Keratinocyte (primary cell): ENCODE measurements around the gene NFE2L1.

Experiments used
- CTCF ChIP-seq, 3 experiments: IDR thresholded peaks in 1 of 3; conservative IDR thresholded peaks in 1 of 3; optimal IDR thresholded peaks in 1 of 3; 2 replicates in 2 of 3; 3 replicates in 1 of 3; pipeline versions ENCODE3 to v1.5.1; 2011; ENCODE audit warnings: low read length in 3 of 3, mild to moderate bottlenecking in 3 of 3, moderate library complexity in 2 of 3, control low read depth in 1 of 3, inconsistent platforms in 1 of 3; ENCODE audit not compliant: insufficient read depth in 2 of 3; ENCODE audit errors: extremely low read depth in 1 of 3
- EZH2 ChIP-seq: IDR thresholded peaks from one replicate; pipeline ENCODE4 v1.6.1; 2012; ENCODE audit warnings: inconsistent platforms, mild to moderate bottlenecking, low read length, moderate library complexity

- TF ChIP-seq CTCF (optimal IDR thresholded peaks at IDR 0.05 in 1 of 3, IDR thresholded peaks at IDR 0.05 in 1 of 3, conservative IDR thresholded peaks at IDR 0.05 in 1 of 3; ENCODE audit: extremely low read depth in 1 of 3, insufficient read depth in 2 of 3, low read length in 3 of 3) (peak in 1 of 3 experiments; percentile 42), EZH2 (no peak)
These were observed 59.2 kb downstream of the NFE2L1 start, which contains the start of gene SNX11 for GRCh38 chr17:48107137-48108055.
